CD4-positive, alpha-beta T cell (primary cell): Measurements from ENCODE around the gene ERICH6. TPM values are rescaled to one million over a fixed set of nuclear protein-coding genes. Genes with fewer than 3 reads are reported as not detected.

ENCODE experiments used
- ATAC-seq: fragments of 200-7000 bp; cut with Tn5 transposase; one replicate; pipeline ENCODE4 v1.10.0; 2022; ENCODE audit warnings: mild to moderate bottlenecking; ENCODE audit not compliant: poor library complexity
- CTCF ChIA-PET: fragments of 350-600 bp; sonication (Branson Sonifier 250); formaldehyde crosslinking; loops from one replicate; lab custom pipeline; 2021; ENCODE audit warnings: antibody characterized with exemption, inconsistent platforms; lab: Charles Lee
- POLR2A ChIA-PET: fragments of 350-600 bp; sonication (Branson Sonifier 250); formaldehyde crosslinking; loops from one replicate; lab custom pipeline; 2021; ENCODE audit warnings: antibody characterized with exemption, inconsistent platforms; lab: Charles Lee
- DNase-seq, 14 experiments: peaks; one replicate each; pipeline ENCODE4 v3.0.0-alpha.2; 2013 to 2020; ENCODE audit warnings: mixed read lengths in 2 of 14
- H3K27ac ChIP-seq, 2 donors: one replicate each; pipeline versions ENCODE4 v1.5.1 to v1.7.0; 2013; ENCODE audit warnings: low read length in 2 of 2, low read depth in 1 of 2, mild to moderate bottlenecking in 1 of 2
- H3K27me3 ChIP-seq, 2 experiments: 1 replicate in 1 of 2; 2 replicates in 1 of 2; pipeline versions ENCODE4 v1.6.1 to v1.7.0; 2013; ENCODE audit warnings: low read length in 2 of 2, control low read depth in 1 of 2, mild to moderate bottlenecking in 1 of 2, moderate library complexity in 1 of 2; ENCODE audit not compliant: insufficient read depth in 2 of 2, control insufficient read depth in 1 of 2
- H3K36me3 ChIP-seq: one replicate; pipeline ENCODE4 v1.6.1; 2013; ENCODE audit warnings: low read length, control low read depth; ENCODE audit not compliant: insufficient read depth
- H3K4me1 ChIP-seq: one replicate; pipeline ENCODE4 v1.6.1; 2013; ENCODE audit warnings: low read length, control low read depth; ENCODE audit not compliant: insufficient read depth
- H3K4me3 ChIP-seq: one replicate; pipeline ENCODE4 v1.5.1; 2013; ENCODE audit warnings: mild to moderate bottlenecking, low read length, moderate library complexity
- H3K9me3 ChIP-seq, 2 experiments: 1 replicate in 1 of 2; 2 replicates in 1 of 2; pipeline versions ENCODE4 v1.6.1 to v1.7.0; 2013; ENCODE audit warnings: low read length in 2 of 2, mild to moderate bottlenecking in 2 of 2, control low read depth in 1 of 2, moderate library complexity in 1 of 2; ENCODE audit not compliant: control insufficient read depth in 1 of 2, insufficient read depth in 1 of 2
- H3K27ac Mint-ChIP-seq: one replicate; pipeline ENCODE4 v1.8.0; 2020; ENCODE audit warnings: mixed read lengths
- H3K27me3 Mint-ChIP-seq: one replicate; pipeline ENCODE4 v1.8.0; 2021; ENCODE audit warnings: mixed read lengths
- H3K36me3 Mint-ChIP-seq: one replicate; pipeline ENCODE4 v1.8.0; 2021; ENCODE audit warnings: low read depth, mixed read lengths
- H3K4me1 Mint-ChIP-seq: one replicate; pipeline ENCODE4 v1.8.0; 2021; ENCODE audit warnings: low read depth, mixed read lengths
- H3K4me3 Mint-ChIP-seq: one replicate; pipeline ENCODE4 v1.8.0; 2020; ENCODE audit warnings: mild to moderate bottlenecking, mixed read lengths
- H3K9me3 Mint-ChIP-seq: one replicate; pipeline ENCODE4 v1.8.0; 2020; ENCODE audit warnings: mixed read lengths
- intact Hi-C, 2 experiments: fragments of 100-400 bp; cut with DNase I in 1 of 2; cut with micrococcal nuclease in 1 of 2; formaldehyde crosslinking; loops; one replicate each; pipeline versions ENCODE4 v1.15.1 to v1.9.0; 2023 to 2025; cut with DNase I, micrococcal nuclease
- total RNA-seq, 174 experiments: library from RNA in 2 of 174; stranded (reverse) in 2 of 174; gene quantifications; one replicate each; pipeline ENCODE4 v1.2.3 and lab custom pipeline; 2021 to 2026
- TF ChIP-seq, protein P1 (sequence below): fragments of 200-600 bp; IDR thresholded peaks from one replicate; pipeline ENCODE4 v1.8.0; 2022; ENCODE audit warnings: antibody characterized with exemption, mild to moderate bottlenecking

Gene ERICH6
- total RNA-seq, 2 experiments from 2014 or later, result not detected

DNA sequence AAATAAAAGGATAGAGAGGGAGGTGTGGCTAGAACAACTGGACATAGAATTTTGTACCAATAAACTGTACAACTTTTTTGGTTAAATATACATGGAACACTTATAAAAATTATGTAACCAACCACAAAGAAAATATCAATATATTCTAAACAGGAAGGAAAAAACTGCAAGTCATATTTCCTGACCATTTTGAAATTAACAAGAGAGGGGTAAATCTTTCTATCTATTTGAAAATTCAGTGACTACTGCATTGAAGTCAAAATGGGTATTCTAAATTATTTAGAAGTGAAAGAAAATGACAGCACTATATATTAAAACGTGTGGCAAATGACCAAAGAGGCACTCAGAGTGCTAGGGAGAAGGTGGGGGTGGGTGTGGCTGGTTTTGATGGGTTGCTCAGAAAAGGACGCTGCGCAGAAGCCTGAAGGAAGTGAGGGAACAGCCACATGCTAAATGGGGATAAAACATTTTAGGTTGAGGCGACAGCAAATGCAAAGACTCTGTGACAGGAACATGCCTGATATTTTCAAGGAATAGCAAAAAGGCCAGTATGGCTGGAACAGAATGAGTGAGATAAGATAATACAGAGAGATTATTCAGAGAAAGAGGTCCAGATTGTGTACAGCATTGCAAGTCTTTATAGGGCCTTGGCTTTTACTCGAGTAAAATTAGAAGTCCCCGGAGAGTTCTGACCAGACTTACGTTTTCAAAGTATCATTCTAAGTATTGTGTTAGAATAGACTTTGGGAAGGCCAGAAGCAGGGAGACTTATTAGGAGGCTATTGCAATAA, 41.1 kb downstream of the ERICH6 start:
- POLR2A ChIA-PET, result no interaction called here

DNA sequence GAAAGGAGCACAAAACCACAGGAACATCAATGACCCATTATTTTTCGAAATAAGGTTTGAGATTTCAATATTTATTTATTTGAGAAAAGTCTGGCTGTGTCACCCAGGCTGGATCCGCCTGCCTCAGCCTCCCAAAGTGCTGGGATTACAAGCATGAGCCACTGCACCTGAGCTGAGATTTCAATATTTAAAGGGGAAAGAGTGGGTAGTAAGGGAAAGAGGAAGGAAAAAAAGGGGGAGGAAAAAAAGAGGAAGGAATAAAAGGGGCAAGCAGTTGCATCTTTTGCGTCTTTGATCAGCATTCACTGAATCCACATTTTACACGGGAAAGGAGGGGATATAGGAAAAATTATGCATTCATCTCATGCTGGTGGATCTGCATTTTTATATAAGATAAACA, 47.4 kb downstream of the ERICH6 start:
- Mint-ChIP-seq H3K27ac (no peak overlapping the region), H3K4me1 (no peaks in the 10 kb centered on the region), H3K27me3 (peaks cover 5% of the 10 kb centered on the region), H3K36me3 (no peaks in the 10 kb centered on the region), H3K9me3 (no peaks in the 10 kb centered on the region), H3K4me3 (no peak overlapping the region)
- Histone ChIP-seq H3K36me3 (no peaks in the 10 kb centered on the region), H3K4me3 (no peak overlapping the region), H3K4me1 (no peaks in the 10 kb centered on the region), H3K27ac (no peak overlapping the region), H3K27me3 (no peaks in the 10 kb centered on the region), H3K9me3 (no peaks in the 10 kb centered on the region)
- ATAC-seq (no peak), DNase-seq (no peak)
- CTCF ChIA-PET, result no interaction called here
- TF ChIP-seq, protein P1, sequence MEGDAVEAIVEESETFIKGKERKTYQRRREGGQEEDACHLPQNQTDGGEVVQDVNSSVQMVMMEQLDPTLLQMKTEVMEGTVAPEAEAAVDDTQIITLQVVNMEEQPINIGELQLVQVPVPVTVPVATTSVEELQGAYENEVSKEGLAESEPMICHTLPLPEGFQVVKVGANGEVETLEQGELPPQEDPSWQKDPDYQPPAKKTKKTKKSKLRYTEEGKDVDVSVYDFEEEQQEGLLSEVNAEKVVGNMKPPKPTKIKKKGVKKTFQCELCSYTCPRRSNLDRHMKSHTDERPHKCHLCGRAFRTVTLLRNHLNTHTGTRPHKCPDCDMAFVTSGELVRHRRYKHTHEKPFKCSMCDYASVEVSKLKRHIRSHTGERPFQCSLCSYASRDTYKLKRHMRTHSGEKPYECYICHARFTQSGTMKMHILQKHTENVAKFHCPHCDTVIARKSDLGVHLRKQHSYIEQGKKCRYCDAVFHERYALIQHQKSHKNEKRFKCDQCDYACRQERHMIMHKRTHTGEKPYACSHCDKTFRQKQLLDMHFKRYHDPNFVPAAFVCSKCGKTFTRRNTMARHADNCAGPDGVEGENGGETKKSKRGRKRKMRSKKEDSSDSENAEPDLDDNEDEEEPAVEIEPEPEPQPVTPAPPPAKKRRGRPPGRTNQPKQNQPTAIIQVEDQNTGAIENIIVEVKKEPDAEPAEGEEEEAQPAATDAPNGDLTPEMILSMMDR, result no peak
- intact Hi-C loops, result no loop called here
- POLR2A ChIA-PET, result no interaction called here

More for the DNA sequence above, 41.1 kb downstream of the ERICH6 start:
- Histone ChIP-seq H3K4me3 (no peak overlapping the region), H3K9me3 (no peaks in the 10 kb centered on the region), H3K27ac (no peak overlapping the region), H3K36me3 (no peaks in the 10 kb centered on the region), H3K27me3 (no peaks in the 10 kb centered on the region), H3K4me1 (no peaks in the 10 kb centered on the region)
- H3K36me3 Mint-ChIP-seq, result no peaks in the 10 kb centered on the region
- H3K4me3 Mint-ChIP-seq, result no peak overlapping the region
- no peaks in the 10 kb centered on the region for H3K9me3 Mint-ChIP-seq
- H3K27ac Mint-ChIP-seq, result no peak overlapping the region
- no peak for DNase-seq
- TF ChIP-seq, protein P1, result no peak
- no peak for ATAC-seq
- H3K4me1 Mint-ChIP-seq, result peaks cover 6% of the 10 kb centered on the region
- intact Hi-C loops, result no loop called here
- CTCF ChIA-PET, result no interaction called here
- H3K27me3 Mint-ChIP-seq, result peaks cover 12% of the 10 kb centered on the region

DNA sequence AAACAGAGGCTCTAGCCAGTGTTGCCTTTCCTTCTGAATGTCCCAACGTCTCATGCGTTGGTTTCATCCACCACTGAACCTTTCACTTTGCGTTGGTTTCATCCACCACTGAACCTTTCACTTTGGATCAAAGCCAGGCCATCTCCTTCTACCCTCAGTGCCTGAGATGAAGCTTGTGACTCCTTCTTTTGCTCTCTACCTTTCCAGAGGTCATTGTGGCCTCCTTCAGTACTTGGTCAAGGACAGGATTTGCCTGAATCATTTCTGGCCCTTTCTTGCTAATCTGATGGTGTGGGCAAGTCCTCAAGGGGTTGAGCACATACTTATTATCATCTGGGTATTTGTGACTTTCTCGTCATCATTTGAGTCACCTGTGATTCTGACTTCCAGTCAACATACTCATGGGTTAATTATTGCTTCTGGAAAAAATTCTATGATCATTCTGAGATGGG, 50.6 kb downstream of the ERICH6 start:
- ATAC-seq (no peak), DNase-seq (no peak)
- no peak overlapping the region for H3K4me3 ChIP-seq
- CTCF ChIA-PET, result no interaction called here
- no peaks in the 10 kb centered on the region for H3K9me3 ChIP-seq
- no peaks in the 10 kb centered on the region for H3K27me3 Mint-ChIP-seq
- H3K36me3 ChIP-seq, result no peaks in the 10 kb centered on the region
- no peaks in the 10 kb centered on the region for H3K4me1 ChIP-seq
- intact Hi-C loops, result no loop called here
- H3K4me1 Mint-ChIP-seq, result no peaks in the 10 kb centered on the region
- H3K36me3 Mint-ChIP-seq, result no peaks in the 10 kb centered on the region
- H3K27ac ChIP-seq, result no peak overlapping the region
- POLR2A ChIA-PET, result no interaction called here
- no peaks in the 10 kb centered on the region for H3K9me3 Mint-ChIP-seq
- H3K4me3 Mint-ChIP-seq, result no peak overlapping the region
- TF ChIP-seq, protein P1, result no peak
- no peak overlapping the region for H3K27ac Mint-ChIP-seq
- H3K27me3 ChIP-seq, result no peaks in the 10 kb centered on the region
